Neural cell (in vitro differentiated cells): ENCODE results near the gene ABCB8. TPM values are rescaled to one million over a fixed set of nuclear protein-coding genes. Genes with fewer than 3 reads are reported as not detected.
"Not testable (repeated sequence)": the region's sequence is repeated elsewhere in the genome, so short reads cannot be mapped to it uniquely, and the experiment has no call there.

Source experiments
- H2AFZ ChIP-seq: fragments of 200-600, 300-800 bp; sonication (generic), shearing (Covaris generic); 2 replicates; pipeline ENCODE4 v1.6.0; 2014; ENCODE audit warnings: low read depth, mild to moderate bottlenecking, antibody characterized with exemption, low read length, moderate library complexity
- H3F3A ChIP-seq: fragments of 200-600 bp; shearing (Covaris generic); 2 replicates; pipeline ENCODE4 v1.6.1; 2016; ENCODE audit warnings: mild to moderate bottlenecking, moderate library complexity, mixed read lengths, antibody characterized with exemption, low read length; ENCODE audit not compliant: insufficient read depth, poor library complexity, severe bottlenecking
- H3K27ac ChIP-seq: fragments of 200-600, 300-800 bp; sonication (generic), shearing (Covaris generic); 2 replicates; pipeline ENCODE4 v1.5.1; 2014; ENCODE audit warnings: mild to moderate bottlenecking, low read length, moderate library complexity
- H3K27me3 ChIP-seq: fragments of 300-800, 200-600 bp; sonication (generic), shearing (Covaris generic); 2 replicates; pipeline ENCODE4 v1.6.0; 2014; ENCODE audit warnings: mild to moderate bottlenecking, low read depth, low read length, moderate library complexity; ENCODE audit not compliant: insufficient read depth
- H3K36me3 ChIP-seq: fragments of 300-800, 200-600 bp; sonication (generic), shearing (Covaris generic); 2 replicates; pipeline ENCODE4 v1.5.1; 2014; ENCODE audit warnings: mild to moderate bottlenecking, antibody characterized with exemption, low read length, moderate library complexity; ENCODE audit not compliant: insufficient read depth
- H3K4me2 ChIP-seq: fragments of 300-800, 200-600 bp; sonication (generic), shearing (Covaris generic); 2 replicates; pipeline ENCODE4 v1.6.0; 2014; ENCODE audit warnings: mild to moderate bottlenecking, low read length
- H3K4me3 ChIP-seq: fragments of 300-800, 200-600 bp; sonication (generic), shearing (Covaris generic); 2 replicates; pipeline ENCODE4 v1.5.1; 2014; ENCODE audit warnings: mild to moderate bottlenecking, low read length, moderate library complexity
- H3K79me2 ChIP-seq: fragments of 200-600 bp; shearing (Covaris generic); replicated peaks from 2 replicates; pipeline ENCODE4 v1.6.0; 2014; ENCODE audit warnings: mild to moderate bottlenecking, low read length, moderate library complexity; ENCODE audit not compliant: insufficient read depth
- H3K9ac ChIP-seq: fragments of 300-800, 200-600 bp; sonication (generic), shearing (Covaris generic); 2 replicates; pipeline ENCODE4 v1.6.1; 2016; ENCODE audit warnings: mild to moderate bottlenecking, low read length, mixed read lengths
- H3K9me2 ChIP-seq: fragments of 200-600 bp; shearing (Covaris generic); 2 replicates; pipeline ENCODE4 v1.6.1; 2016; ENCODE audit warnings: mild to moderate bottlenecking, low read length, mixed read lengths; ENCODE audit not compliant: insufficient read depth
- H3K9me3 ChIP-seq: fragments of 200-600, 300-800 bp; sonication (generic), shearing (Covaris generic); 2 replicates; pipeline ENCODE4 v1.6.1; 2016; ENCODE audit warnings: mild to moderate bottlenecking, mixed run types, low read length, moderate library complexity, mixed read lengths
- H4K20me1 ChIP-seq: fragments of 200-600 bp; shearing (Covaris generic); 2 replicates; pipeline ENCODE4 v1.6.1; 2016; ENCODE audit warnings: mild to moderate bottlenecking, mixed run types; ENCODE audit not compliant: insufficient read depth
- EP300 ChIP-seq: fragments of 450-650 bp; conservative IDR thresholded peaks from 2 replicates; pipeline ENCODE4 v1.6.1; 2014; ENCODE audit warnings: antibody characterized with exemption, mild to moderate bottlenecking, moderate library complexity; ENCODE audit not compliant: poor library complexity, severe bottlenecking
- EZH2 ChIP-seq: fragments of 200-600, 300-800 bp; shearing (Covaris generic), sonication (generic); IDR thresholded peaks from 2 replicates; pipeline ENCODE4 v1.6.1; 2014; ENCODE audit warnings: antibody characterized with exemption, low read length, borderline replicate concordance, mild to moderate bottlenecking; ENCODE audit not compliant: insufficient read depth, poor library complexity, severe bottlenecking
- MXI1 ChIP-seq: fragments of 450-650 bp; conservative IDR thresholded peaks from 2 replicates; pipeline ENCODE4 v1.6.1; 2014; ENCODE audit warnings: antibody characterized with exemption, mild to moderate bottlenecking; ENCODE audit not compliant: poor library complexity, severe bottlenecking
- POLR2AphosphoS5 ChIP-seq: IDR thresholded peaks from 2 replicates; pipeline ENCODE4 v1.6.1; 2012
- RAD21 ChIP-seq: fragments of 450-650 bp; conservative IDR thresholded peaks from 2 replicates; pipeline ENCODE4 v1.6.1; 2014; ENCODE audit warnings: antibody characterized with exemption, mild to moderate bottlenecking, moderate library complexity
- SMC3 ChIP-seq: fragments of 450-650 bp; conservative IDR thresholded peaks from 2 replicates; pipeline ENCODE4 v1.6.1; 2014; ENCODE audit warnings: antibody characterized with exemption, mild to moderate bottlenecking, moderate library complexity; ENCODE audit not compliant: poor library complexity
- TAF1 ChIP-seq: IDR thresholded peaks from 2 replicates; pipeline ENCODE4 v1.6.1; 2012; ENCODE audit warnings: low read depth
- polyA plus RNA-seq: library from polyadenylated mRNA; depleted of rRNA; stranded (reverse); fragments of >200 nt; gene quantifications from 2 replicates; pipeline ENCODE4 v1.2.3, GENCODE V29; 2014
- TF ChIP-seq, protein P1 (sequence below): IDR thresholded peaks from 2 replicates; pipeline ENCODE4 v1.6.1; 2012; ENCODE audit warnings: borderline replicate concordance
- TF ChIP-seq, protein P2 (sequence below): fragments of 450-650 bp; IDR thresholded peaks from 2 replicates; pipeline ENCODE4 v1.5.1; 2014; ENCODE audit warnings: antibody characterized with exemption, mild to moderate bottlenecking, moderate library complexity; ENCODE audit not compliant: poor library complexity, severe bottlenecking

Gene ABCB8
- polyA plus RNA-seq, 1 donor from 2014 or later = 40.5 TPM

- Histone ChIP-seq H3K4me3 (no peak overlapping the region), H3F3A (no peaks in the 10 kb centered on the region), H3K36me3 (no peaks in the 10 kb centered on the region), H3K9ac (no peak overlapping the region), H3K9me2 (no peaks in the 10 kb centered on the region), H4K20me1 (no peaks in the 10 kb centered on the region), H3K9me3 (no peaks in the 10 kb centered on the region), H3K27me3 (no peaks in the 10 kb centered on the region), H3K27ac (no peak overlapping the region), H2AFZ (no peak overlapping the region), H3K79me2 (no peaks in the 10 kb centered on the region), H3K4me2 (no peak overlapping the region)
- no peak for TF ChIP-seq EZH2
- no peak for TF ChIP-seq SMC3
- TF ChIP-seq RAD21 = no peak
- TF ChIP-seq, protein P1, sequence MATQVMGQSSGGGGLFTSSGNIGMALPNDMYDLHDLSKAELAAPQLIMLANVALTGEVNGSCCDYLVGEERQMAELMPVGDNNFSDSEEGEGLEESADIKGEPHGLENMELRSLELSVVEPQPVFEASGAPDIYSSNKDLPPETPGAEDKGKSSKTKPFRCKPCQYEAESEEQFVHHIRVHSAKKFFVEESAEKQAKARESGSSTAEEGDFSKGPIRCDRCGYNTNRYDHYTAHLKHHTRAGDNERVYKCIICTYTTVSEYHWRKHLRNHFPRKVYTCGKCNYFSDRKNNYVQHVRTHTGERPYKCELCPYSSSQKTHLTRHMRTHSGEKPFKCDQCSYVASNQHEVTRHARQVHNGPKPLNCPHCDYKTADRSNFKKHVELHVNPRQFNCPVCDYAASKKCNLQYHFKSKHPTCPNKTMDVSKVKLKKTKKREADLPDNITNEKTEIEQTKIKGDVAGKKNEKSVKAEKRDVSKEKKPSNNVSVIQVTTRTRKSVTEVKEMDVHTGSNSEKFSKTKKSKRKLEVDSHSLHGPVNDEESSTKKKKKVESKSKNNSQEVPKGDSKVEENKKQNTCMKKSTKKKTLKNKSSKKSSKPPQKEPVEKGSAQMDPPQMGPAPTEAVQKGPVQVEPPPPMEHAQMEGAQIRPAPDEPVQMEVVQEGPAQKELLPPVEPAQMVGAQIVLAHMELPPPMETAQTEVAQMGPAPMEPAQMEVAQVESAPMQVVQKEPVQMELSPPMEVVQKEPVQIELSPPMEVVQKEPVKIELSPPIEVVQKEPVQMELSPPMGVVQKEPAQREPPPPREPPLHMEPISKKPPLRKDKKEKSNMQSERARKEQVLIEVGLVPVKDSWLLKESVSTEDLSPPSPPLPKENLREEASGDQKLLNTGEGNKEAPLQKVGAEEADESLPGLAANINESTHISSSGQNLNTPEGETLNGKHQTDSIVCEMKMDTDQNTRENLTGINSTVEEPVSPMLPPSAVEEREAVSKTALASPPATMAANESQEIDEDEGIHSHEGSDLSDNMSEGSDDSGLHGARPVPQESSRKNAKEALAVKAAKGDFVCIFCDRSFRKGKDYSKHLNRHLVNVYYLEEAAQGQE = no peak
- no peak for TF ChIP-seq MXI1
- TF ChIP-seq EP300 = no peak
- no peak for TF ChIP-seq POLR2AphosphoS5
- no peak for TF ChIP-seq TAF1
- TF ChIP-seq, protein P2, sequence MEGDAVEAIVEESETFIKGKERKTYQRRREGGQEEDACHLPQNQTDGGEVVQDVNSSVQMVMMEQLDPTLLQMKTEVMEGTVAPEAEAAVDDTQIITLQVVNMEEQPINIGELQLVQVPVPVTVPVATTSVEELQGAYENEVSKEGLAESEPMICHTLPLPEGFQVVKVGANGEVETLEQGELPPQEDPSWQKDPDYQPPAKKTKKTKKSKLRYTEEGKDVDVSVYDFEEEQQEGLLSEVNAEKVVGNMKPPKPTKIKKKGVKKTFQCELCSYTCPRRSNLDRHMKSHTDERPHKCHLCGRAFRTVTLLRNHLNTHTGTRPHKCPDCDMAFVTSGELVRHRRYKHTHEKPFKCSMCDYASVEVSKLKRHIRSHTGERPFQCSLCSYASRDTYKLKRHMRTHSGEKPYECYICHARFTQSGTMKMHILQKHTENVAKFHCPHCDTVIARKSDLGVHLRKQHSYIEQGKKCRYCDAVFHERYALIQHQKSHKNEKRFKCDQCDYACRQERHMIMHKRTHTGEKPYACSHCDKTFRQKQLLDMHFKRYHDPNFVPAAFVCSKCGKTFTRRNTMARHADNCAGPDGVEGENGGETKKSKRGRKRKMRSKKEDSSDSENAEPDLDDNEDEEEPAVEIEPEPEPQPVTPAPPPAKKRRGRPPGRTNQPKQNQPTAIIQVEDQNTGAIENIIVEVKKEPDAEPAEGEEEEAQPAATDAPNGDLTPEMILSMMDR = no peak
Measured at GRCh38 chr7:151040616-151041375, 12.5 kb downstream of the ABCB8 start.

- not testable (repeated sequence) for H3K9me3 ChIP-seq, H3F3A ChIP-seq, H3K9ac ChIP-seq, H3K4me3 ChIP-seq, H3K27ac ChIP-seq, H4K20me1 ChIP-seq, H3K9me2 ChIP-seq, H3K79me2 ChIP-seq, H3K4me2 ChIP-seq, H2AFZ ChIP-seq, H3K27me3 ChIP-seq, H3K36me3 ChIP-seq
Measured at GRCh38 chr7:151043449-151043848, 15.2 kb downstream of the ABCB8 start.

DNA sequence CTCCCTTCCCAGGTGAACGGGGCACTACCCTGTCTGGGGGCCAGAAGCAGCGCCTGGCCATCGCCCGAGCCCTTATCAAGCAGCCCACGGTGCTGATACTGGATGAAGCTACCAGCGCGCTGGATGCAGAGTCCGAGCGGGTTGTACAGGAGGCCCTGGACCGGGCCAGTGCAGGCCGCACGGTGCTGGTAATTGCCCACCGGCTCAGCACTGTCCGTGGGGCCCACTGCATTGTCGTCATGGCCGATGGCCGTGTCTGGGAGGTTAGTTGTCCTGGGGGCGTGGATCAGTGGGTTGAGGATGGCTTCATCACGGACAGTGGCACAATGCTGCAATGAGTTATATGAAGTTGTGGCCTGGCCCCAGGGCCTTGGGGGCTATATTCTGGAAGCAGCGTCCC, 15.7 kb downstream of the ABCB8 start:
- Histone ChIP-seq H3K79me2 (no peaks in the 10 kb centered on the region), H3F3A (no peaks in the 10 kb centered on the region), H3K4me3 (no peak overlapping the region), H3K9me2 (no peaks in the 10 kb centered on the region), H2AFZ (no peak overlapping the region), H3K9me3 (no peaks in the 10 kb centered on the region), H3K27me3 (no peaks in the 10 kb centered on the region), H3K9ac (no peak overlapping the region), H3K36me3 (no peaks in the 10 kb centered on the region), H4K20me1 (no peaks in the 10 kb centered on the region), H3K27ac (no peak overlapping the region), H3K4me2 (no peak overlapping the region)
- TF ChIP-seq POLR2AphosphoS5 = no peak
- no peak for TF ChIP-seq MXI1
